HG02610 (cell line): ENCODE measurements around the gene RADIL.
A peak's percentile ranks its signal among the peaks of the same experiment; 100 is the strongest.

Experiments used
- ATAC-seq: cut with Tn5 transposase; IDR thresholded peaks from one replicate; pipeline ENCODE4 v1.9.1; 2021; ENCODE audit warnings: mild to moderate bottlenecking, moderate library complexity; ENCODE audit not compliant: unreplicated experiment

Gene RADIL

DNA sequence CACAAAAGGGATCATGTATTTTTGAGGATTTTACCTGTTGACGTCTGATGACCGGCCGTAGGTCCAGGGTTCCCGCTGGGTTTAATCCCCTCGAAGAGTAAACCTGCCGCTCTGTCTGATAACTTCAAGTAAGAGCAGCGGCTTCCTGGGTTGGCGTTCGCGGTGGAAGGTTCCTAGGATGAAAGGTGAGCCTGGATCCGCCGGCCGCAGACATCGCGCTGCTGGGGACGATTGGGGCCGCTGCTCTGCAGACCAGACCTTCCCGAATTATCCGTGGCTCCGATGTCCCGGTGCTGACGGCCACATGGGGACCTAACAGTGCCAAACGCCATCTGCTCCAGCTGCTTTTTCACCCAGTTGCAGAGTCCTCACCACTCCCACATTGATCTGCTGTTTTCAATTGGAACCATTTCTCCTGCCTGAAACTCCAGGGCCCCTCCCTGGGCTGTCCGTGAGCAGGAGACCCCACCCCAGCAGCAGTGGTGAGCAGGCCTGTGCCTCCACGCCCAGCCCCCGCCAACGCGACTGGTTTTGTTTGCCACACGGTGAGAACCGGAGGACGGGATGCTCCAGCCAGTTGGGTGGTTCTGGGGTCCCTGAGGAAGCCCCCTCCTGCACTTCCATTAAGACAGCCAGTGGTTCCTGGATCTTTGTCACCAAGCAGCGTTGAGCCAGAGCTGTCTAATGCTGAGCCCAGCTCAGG, 120.3 kb downstream of the RADIL start:
- no peak for ATAC-seq

DNA sequence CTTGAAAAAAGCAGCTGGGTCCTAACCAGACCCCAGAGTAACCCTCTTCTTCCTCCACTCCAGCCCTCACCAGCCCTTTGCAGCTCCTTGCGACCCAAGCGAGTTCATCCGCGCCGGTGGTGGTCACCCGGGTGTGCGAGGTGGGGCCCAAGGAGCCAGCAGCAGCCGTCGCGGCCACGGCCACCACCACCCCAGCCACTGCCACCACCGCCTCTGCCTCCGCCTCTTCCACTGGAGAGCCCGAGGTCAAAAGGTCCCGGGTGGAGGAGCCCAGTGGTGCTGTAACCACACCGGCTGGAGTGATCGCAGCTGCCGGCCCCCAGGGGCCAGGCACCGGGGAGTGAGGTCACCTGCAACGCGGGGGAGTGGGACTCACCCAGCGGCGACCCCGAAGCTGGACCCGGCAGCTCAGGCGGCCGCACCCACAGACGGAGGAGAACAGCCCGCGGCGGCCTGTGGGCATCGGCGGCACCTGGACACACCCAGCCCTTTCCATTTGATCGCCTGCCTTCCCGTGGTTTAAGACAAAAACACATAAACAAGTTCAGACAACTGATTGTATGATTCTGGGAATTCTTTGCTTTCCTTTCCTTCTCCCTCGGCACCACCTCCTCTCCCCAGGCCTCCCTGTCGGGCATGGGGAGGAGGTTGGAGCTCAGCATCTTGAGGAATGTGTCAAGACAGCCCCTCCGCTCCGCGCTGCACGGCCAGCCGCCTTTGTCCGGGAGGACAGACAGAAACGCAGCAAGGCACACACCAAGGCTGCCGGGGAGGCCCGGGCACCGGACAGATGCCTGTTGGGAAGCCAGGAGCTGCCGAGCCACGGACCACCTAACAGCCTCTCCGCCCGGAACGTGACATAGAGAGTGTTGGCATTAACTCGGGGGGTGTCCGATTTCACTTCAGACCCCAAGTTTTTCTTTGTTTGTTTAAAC, 121.1 kb downstream of the RADIL start:
- ATAC-seq, result no peak

DNA sequence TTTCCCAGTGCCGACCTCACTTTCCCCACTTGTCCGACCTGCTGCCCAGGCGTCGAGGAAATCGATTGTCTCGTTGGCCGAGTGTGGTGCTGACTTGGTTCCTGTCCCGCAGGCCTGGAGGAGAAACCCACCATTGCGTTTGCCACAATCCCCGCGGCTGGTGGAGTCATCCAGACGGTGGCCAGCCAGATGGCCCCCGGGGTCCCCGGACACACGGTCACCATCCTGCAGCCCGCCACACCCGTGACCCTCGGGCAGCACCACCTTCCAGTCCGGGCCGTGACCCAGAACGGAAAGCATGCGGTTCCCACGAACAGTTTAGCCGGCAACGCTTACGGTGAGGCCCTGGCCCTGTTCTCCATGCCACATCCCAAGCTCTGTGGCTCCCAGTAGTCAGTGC, 122.6 kb downstream of the RADIL start:
- ATAC-seq, result no peak

DNA sequence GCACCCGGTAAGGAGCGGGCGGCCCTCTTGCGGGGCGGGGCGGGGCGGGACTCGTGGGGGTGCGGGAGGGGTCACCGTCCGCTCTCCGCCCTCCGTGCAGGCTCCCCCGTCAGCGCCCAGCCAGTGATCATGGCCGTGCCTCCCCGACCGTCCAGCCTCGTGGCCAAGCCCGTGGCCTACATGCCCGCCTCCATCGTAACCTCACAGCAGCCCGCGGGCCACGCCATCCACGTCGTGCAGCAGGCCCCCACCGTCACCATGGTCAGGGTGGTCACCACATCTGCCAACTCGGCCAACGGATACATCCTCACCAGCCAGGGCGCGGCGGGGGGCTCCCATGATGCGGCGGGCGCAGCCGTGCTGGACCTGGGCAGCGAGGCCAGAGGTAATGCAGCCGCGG, 124.3 kb downstream of the RADIL start:
- ATAC-seq, result no peak

DNA sequence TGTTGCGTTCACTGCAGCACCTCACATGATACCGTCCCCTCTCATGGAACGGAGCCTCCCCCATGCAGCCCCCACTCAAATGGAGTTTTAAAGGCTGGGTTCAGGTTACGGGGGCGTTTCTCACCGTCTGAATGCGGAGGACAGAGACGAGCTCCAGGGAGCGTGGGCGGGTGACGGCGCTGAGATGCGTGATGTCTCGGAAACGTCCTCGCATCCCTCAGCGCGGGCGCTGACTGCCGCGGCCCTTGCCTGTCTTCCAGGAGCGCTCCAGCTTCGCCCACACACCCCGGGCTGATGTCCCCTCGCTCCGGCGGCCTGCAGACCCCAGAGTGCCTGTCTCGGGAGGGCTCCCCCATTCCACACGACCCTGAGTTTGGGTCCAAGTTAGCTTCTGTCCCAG, 124.7 kb downstream of the RADIL start:
- no peak for ATAC-seq

DNA sequence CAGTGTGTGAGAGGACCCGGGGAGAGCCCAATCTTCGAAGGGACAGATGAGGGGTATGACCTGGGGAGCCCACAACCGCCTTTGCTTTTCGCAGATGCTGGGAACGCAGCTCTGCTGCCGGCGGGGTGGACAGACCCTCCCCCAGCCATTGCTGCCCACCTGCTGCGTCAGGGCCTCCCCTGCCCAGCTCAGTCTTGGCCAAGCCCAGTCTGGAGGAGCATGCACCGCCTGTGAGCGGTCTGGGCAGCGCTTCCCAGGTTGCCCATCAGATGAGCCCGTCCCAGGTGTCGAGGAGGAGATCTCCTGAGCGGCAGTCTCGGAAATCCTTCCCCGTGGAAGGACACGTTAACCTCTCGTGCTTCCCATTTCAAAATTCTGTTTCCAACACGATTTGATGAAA, 125.4 kb downstream of the RADIL start:
- ATAC-seq, result no peak

DNA sequence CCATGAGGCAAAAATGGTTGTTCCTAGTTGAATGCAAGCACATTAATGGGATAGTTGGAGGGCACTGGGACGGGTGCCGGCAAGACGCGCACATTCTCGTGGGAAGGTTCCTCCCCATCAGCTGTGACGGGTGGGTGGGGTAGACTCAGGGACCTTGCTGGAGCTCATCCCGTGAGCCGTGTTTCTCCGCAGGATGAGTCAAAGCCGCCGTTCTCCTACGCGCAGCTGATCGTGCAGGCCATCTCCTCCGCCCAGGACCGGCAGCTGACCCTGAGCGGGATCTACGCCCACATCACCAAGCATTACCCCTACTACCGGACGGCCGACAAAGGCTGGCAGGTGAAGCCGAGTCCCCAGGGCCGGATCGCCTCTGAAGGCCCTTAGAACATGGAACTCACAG, 128.5 kb downstream of the RADIL start:
- no peak for ATAC-seq

DNA sequence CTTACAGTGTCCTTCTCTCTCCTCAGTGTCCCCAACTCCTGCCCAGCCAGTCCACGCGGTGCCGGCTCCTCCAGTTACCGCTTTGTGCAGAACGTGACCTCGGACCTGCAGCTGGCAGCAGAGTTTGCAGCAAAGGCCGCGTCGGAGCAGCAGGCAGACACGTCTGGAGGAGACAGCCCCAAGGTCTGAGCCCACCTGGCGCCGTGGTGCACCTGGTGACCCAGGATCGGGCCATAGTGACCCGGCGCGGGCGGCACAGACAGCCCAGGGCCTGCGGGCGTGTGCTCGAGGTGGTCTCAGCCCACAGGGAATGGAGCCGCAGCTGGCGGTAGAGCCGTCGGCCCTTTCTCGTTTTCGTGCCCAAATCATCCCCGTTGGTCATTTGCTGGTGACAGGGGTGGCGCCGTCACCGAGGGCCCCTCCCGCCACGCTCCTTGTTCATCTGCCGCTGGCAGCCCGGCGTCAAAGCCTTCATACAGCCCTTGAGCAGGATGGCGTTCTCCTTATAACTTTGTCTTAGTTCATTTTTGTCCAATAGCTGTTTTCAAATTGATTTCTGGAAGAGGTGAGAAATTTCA, 129.0 kb downstream of the RADIL start:
- no peak for ATAC-seq

DNA sequence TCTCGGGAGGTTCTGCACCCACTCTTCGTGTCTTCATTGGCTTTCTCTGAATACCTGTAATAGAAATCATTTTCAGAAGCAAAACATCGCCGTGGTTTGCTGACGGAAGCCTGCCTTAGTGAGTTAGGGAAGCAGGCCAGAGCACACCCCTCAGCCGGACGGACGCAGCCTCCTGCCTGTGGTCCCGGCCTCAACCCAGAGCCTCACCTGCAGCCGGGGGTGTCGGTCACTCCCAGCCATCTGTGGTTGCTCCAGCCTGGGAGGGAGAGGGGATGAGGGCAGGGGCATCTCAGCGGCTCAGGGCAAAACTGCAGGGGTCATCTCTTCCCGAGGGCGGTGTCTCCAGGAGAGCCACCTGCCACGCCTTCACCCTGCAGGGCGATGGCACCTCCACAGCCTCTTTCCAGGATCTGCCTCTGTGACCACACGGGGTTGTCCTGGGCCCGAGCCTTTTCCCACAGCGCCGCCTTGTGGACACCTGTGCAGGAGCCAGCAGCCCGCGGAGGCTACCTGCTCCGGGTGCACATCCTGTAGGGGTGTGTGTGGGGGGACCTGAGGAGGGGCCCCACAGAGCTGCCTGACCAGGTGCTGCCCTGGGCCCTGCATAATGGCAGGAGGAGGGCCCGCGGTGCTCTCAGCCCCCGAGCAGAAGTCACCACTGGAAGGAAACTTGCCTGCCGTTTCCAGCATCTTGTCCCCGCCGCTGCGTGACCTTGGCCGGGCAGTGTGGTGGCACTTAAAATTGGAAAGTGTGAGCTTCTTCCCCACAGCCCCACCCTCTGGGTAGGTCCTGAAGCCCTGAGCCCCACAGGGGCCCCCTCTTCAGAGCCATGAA, 129.7 kb downstream of the RADIL start:
- ATAC-seq, result peak; percentile 61

DNA sequence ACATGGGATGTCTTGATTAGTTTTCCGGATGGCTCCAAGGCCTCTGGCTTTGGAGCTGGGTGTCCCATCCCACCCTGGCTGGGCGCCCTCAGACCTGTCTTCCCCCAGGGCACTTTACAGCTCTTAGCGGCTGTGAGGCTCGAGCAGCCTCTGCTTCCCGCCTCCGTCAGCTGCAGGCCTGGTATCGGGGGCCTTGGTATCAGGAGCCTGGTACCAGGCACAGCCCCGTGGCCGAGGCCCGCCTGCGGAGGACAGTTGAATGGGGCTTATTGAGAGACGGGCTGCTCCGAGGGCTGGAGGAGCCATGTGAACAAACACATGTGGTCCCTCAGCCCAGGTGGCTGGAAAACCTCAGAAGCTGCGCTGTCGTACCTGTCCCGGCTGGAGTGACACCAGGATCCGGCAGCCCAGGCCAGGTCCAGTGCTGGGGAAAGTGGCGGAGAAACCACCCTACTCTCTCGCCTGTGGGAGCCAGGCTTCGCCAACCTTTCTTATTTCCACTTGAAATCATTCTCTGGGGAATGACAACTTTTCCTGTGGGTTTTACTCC, 132.0 kb downstream of the RADIL start:
- ATAC-seq, result no peak

DNA sequence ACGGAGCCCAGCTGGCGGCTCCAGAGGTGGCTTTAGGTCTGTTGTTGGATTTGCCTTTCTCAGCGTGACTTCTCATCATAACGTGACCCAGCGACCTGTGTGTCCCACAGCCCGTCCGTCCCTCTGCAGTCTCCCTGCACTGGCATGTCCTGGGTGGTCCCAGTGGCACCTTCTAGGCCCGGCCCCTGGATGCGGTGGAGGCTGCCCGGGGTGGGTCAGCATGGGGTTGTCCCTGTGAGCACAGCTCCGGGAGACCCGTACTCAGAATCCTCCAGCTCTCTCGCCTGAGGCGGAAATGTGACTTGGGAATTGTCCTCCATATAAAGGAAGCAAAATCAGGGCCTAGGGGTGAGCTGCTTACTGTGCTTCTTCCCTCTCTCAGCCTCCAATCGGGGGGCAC, 133.7 kb downstream of the RADIL start:
- no peak for ATAC-seq

DNA sequence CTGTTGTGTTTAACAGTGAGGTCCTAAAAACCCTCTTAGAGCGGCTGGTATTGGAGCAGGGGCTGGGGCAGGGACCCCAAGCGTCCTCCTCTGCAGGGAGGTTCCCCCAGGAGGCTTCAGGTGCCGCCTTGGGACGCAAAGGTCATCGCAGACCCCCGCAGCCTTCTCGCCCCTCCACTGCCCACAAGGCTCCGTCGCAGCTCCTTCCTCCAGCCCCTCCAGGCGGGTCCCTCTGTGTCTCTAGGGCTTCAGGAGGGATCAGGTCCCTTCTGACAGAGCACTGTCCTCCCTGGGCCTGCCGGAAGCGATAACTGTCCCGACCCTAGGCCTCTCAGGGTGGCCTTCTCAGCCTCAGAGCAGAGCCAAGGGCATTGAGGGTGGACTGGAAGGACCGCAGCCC, 134.2 kb downstream of the RADIL start:
- no peak for ATAC-seq
